HepG2 (cell line): ENCODE data around the gene ASB16. TPM values are rescaled to one million over a fixed set of nuclear protein-coding genes. Genes with fewer than 3 reads are reported as not detected.
A peak's percentile ranks its signal among the peaks of the same experiment; 100 is the strongest.

ENCODE experiments used
- AKNA ChIP-seq: sonication (generic); formaldehyde crosslinking; IDR thresholded peaks from 2 replicates; pipeline ENCODE4 v1.4.0; 2020; ENCODE audit warnings: missing genetic modification reagents, borderline replicate concordance
- KLF6 ChIP-seq: IDR thresholded peaks from 2 replicates; pipeline ENCODE4 v1.8.0; 2016; ENCODE audit warnings: missing biosample characterization, missing genetic modification reagents
- MLLT10 ChIP-seq: sonication (generic); formaldehyde crosslinking; IDR thresholded peaks from 2 replicates; pipeline ENCODE4 v1.4.0; 2020; ENCODE audit warnings: missing genetic modification reagents
- MTERF4 ChIP-seq: sonication (generic); formaldehyde crosslinking; IDR thresholded peaks from 2 replicates; pipeline ENCODE4 v1.8.0; 2023; ENCODE audit warnings: mild to moderate bottlenecking, missing genetic modification reagents
- NR0B2 ChIP-seq: sonication (generic); formaldehyde crosslinking; IDR thresholded peaks from 2 replicates; pipeline ENCODE4 v1.4.0; 2020; ENCODE audit warnings: mild to moderate bottlenecking, missing genetic modification reagents
- SMARCE1 ChIP-seq: fragments of 450-650 bp; IDR thresholded peaks from 2 replicates; pipeline ENCODE4 v1.6.1; 2017; ENCODE audit warnings: borderline replicate concordance
- SNAPC4 ChIP-seq: sonication (generic); formaldehyde crosslinking; IDR thresholded peaks from 2 replicates; pipeline ENCODE4 v1.4.0; 2020; ENCODE audit warnings: mild to moderate bottlenecking, missing genetic modification reagents
- ZNF160 ChIP-seq: sonication (generic); formaldehyde crosslinking; IDR thresholded peaks from 2 replicates; pipeline ENCODE4 v1.8.0; 2022; ENCODE audit warnings: mild to moderate bottlenecking, inconsistent platforms, missing genetic modification reagents
- ZNF276 ChIP-seq: sonication (generic); formaldehyde crosslinking; IDR thresholded peaks from 2 replicates; pipeline ENCODE4 v1.4.0; 2020; ENCODE audit warnings: mild to moderate bottlenecking, low read depth, missing genetic modification reagents
- polyA plus RNA-seq, 8 experiments: library from polyadenylated mRNA; depleted of rRNA in 3 of 8; stranded (reverse) in 7 of 8; unstranded in 1 of 8; fragments of >200 nt; fragmentation: Illumina TruSeq in 4 of 8; extraction: Trizol in 4 of 8; gene quantifications; 2 replicates each; pipeline versions ENCODE4 v1.2.1 to v1.2.3, GENCODE V29; 2011 to 2016; ENCODE audit warnings: low read depth in 4 of 8, missing spikeins in 1 of 8, mixed read lengths in 1 of 8; ENCODE audit not compliant: insufficient read depth in 1 of 8
- total RNA-seq, 5 experiments: library from RNA; depleted of rRNA; stranded (reverse); fragments of >200 nt; fragmentation: Illumina TruSeq; extraction: Trizol; gene quantifications; 2 replicates each; pipeline ENCODE4 v1.2.3, GENCODE V29; 2016; ENCODE audit warnings: low read depth in 1 of 5

The ASB16 gene
- total and polyA plus RNA-seq, 2 of the 13 experiments (the other 11 are each of a cell fraction or from before 2014, with no cell fraction given) = 0.07 TPM; not detected in 1

GRCh38 chr17:44186307-44187130 lies 16.0 kb downstream of the ASB16 start, which contains the start of gene TMUB2 (continued):
- peak; percentile 63; the same call in 1 of the 2 replicates for TF ChIP-seq ZNF276 (CRISPR knock-in tag)
- peak; percentile 70; the same call in 1 of the 2 replicates for TF ChIP-seq KLF6 (CRISPR knock-in tag)
- TF ChIP-seq NR0B2 = 0 out of 2 replicates have a peak, but pooled peaks have one; percentile 12
- no peak for TF ChIP-seq SNAPC4 (CRISPR knock-in tag)
- TF ChIP-seq AKNA (CRISPR knock-in tag) = 0 out of 2 replicates have a peak, but pooled peaks have one; percentile 74
- peak; percentile 76 for TF ChIP-seq ZNF160 (CRISPR knock-in tag)
- peak; percentile 32; the same call in 1 of the 2 replicates for TF ChIP-seq MTERF4
- no peak for TF ChIP-seq MLLT10 (CRISPR knock-in tag)
- no peak for TF ChIP-seq SMARCE1
